HepG2 (cell line): ENCODE measurements around the gene CFAP210. TPM values are rescaled to one million over a fixed set of nuclear protein-coding genes. Genes with fewer than 3 reads are reported as not detected.
A peak's percentile ranks its signal among the peaks of the same experiment; 100 is the strongest.

Experiments
- ATAC-seq: fragments of 200-7000 bp; cut with Tn5 transposase; 3 replicates; pipeline ENCODE4 v1.9.1; 2020; ENCODE audit warnings: mild to moderate bottlenecking, moderate library complexity
- BruUV-seq: library from RNA; stranded (reverse); fragments of 400-500 nt; replicated peaks from 2 replicates; lab custom pipeline; 2021; lab: Mats Ljungman, UMichigan
- CTCF ChIA-PET: fragments of 300-600 bp; formaldehyde crosslinking; extraction: SDS; loops from one replicate; lab custom pipeline; 2021; ENCODE audit warnings: low total read pairs, inconsistent platforms, low intra/inter-chr PET ratio; lab: Yijun Ruan, JAX
- POLR2A ChIA-PET: fragments of 350-600 bp; sonication (Branson Sonifier 250); formaldehyde crosslinking; loops from one replicate; lab custom pipeline; 2020; ENCODE audit warnings: antibody characterized with exemption, inconsistent platforms; lab: Yijun Ruan, JAX
- DNase-seq: peaks from one replicate; pipeline ENCODE4 v3.0.0-alpha.2; 2015; ENCODE audit warnings: low spot score
- FAIRE-seq: peaks from 3 replicates; lab custom pipeline; 2011; peaks lifted over from hg19 to GRCh38; lab: Jason Lieb, UNC
- H2AFZ ChIP-seq: one replicate; pipeline ENCODE4 v1.6.1; 2011; ENCODE audit warnings: low read length, inconsistent platforms
- H3K27ac ChIP-seq: fragments of 300-600 bp; 3 replicates; pipeline ENCODE4 v1.8.0; 2011; ENCODE audit warnings: mixed run types, mild to moderate bottlenecking, mixed read lengths, low read length, inconsistent platforms; ENCODE audit not compliant: insufficient read depth; ENCODE audit errors: extremely low read length
- H3K27me3 ChIP-seq, 2 experiments: fragments of 200-600 bp in 1 of 2; 2 replicates in 1 of 2; 3 replicates in 1 of 2; pipeline versions ENCODE4 v1.6.0 to v1.8.0; 2011; ENCODE audit warnings: low read length in 2 of 2, mild to moderate bottlenecking in 2 of 2, moderate library complexity in 2 of 2, inconsistent platforms in 1 of 2; ENCODE audit not compliant: insufficient read depth in 2 of 2, control insufficient read depth in 1 of 2
- H3K36me3 ChIP-seq, 2 experiments: fragments of 200-600 bp in 1 of 2; replicated peaks in 1 of 2; 2 replicates in 1 of 2; 3 replicates in 1 of 2; pipeline versions ENCODE4 v1.5.1 to v1.8.0; 2011; ENCODE audit warnings: low read length in 2 of 2, inconsistent platforms in 1 of 2; ENCODE audit not compliant: insufficient read depth in 2 of 2, control insufficient read depth in 1 of 2
- H3K4me1 ChIP-seq: 2 replicates; pipeline ENCODE4 v1.5.1; 2012; ENCODE audit warnings: low read length, inconsistent platforms; ENCODE audit not compliant: insufficient read depth
- H3K4me2 ChIP-seq: 2 replicates; pipeline ENCODE4 v1.6.0; 2011; ENCODE audit warnings: low read depth, low read length, inconsistent platforms
- H3K4me3 ChIP-seq, 3 experiments: fragments of 200-600 bp in 1 of 3; sonication (generic), shearing (Covaris generic) in 1 of 3; replicated peaks in 1 of 3; 2 replicates each; pipeline ENCODE4 v1.5.1; 2011 to 2016; ENCODE audit warnings: low read length in 3 of 3, inconsistent platforms in 2 of 3, low read depth in 2 of 3, mild to moderate bottlenecking in 2 of 3, control low read depth in 1 of 3, mixed read lengths in 1 of 3; ENCODE audit not compliant: insufficient read depth in 1 of 3
- H3K79me2 ChIP-seq: one replicate; pipeline ENCODE4 v1.6.1; 2011; ENCODE audit warnings: low read length, inconsistent platforms; ENCODE audit not compliant: insufficient read depth
- H3K9ac ChIP-seq: 2 replicates; pipeline ENCODE4 v1.6.0; 2011; ENCODE audit warnings: mild to moderate bottlenecking, low read depth, low read length, inconsistent platforms; ENCODE audit not compliant: insufficient read depth
- H3K9me3 ChIP-seq: 2 replicates; pipeline ENCODE4 v1.5.1; 2012; ENCODE audit warnings: mild to moderate bottlenecking, low read length
- H4K20me1 ChIP-seq: 2 replicates; pipeline ENCODE4 v1.6.0; 2011; ENCODE audit warnings: inconsistent platforms, mild to moderate bottlenecking, low read length, moderate library complexity; ENCODE audit not compliant: insufficient read depth
- STAG1 ChIP-seq: sonication (generic); formaldehyde crosslinking; IDR thresholded peaks from 2 replicates; pipeline ENCODE4 v1.4.0; 2020; ENCODE audit warnings: missing genetic modification reagents
- WGBS: methylation state at CpG from one replicate; pipeline ENCODE4 v1.1.6; 2017; ENCODE audit warnings: low lambda C conversion rate; 5-methylcytosine and 5-hydroxymethylcytosine counted together
- in situ Hi-C: cut with HindIII; loops from 2 replicates; pipeline ENCODE4 v1.10.0; 2017; ENCODE audit warnings: low pct_unique_long_range_greater_than_20kb; ENCODE audit not compliant: extremely low pct_ligation_motif_present
- intact Hi-C: fragments of 100-400 bp; cut with micrococcal nuclease; formaldehyde crosslinking; loops from one replicate; pipeline ENCODE4 v1.10.0; 2022; ENCODE audit not compliant: unreplicated experiment
- polyA plus RNA-seq, 8 experiments: library from polyadenylated mRNA; depleted of rRNA in 3 of 8; stranded (reverse) in 7 of 8; unstranded in 1 of 8; fragments of >200 nt; fragmentation: Illumina TruSeq in 4 of 8; extraction: Trizol in 4 of 8; gene quantifications; 2 replicates each; pipeline versions ENCODE4 v1.2.1 to v1.2.3, GENCODE V29; 2011 to 2016; ENCODE audit warnings: low read depth in 4 of 8, missing spikeins in 1 of 8, mixed read lengths in 1 of 8; ENCODE audit not compliant: insufficient read depth in 1 of 8
- total RNA-seq, 5 experiments: library from RNA; depleted of rRNA; stranded (reverse); fragments of >200 nt; fragmentation: Illumina TruSeq; extraction: Trizol; gene quantifications; 2 replicates each; pipeline ENCODE4 v1.2.3, GENCODE V29; 2016; ENCODE audit warnings: low read depth in 1 of 5
- TF ChIP-seq, protein P1 (sequence below): sonication (generic); formaldehyde crosslinking; IDR thresholded peaks from 2 replicates; pipeline ENCODE4 v1.8.1; 2022; ENCODE audit warnings: mild to moderate bottlenecking, missing genetic modification reagents
- TF ChIP-seq, protein P2 (sequence below): sonication (generic); formaldehyde crosslinking; IDR thresholded peaks from 2 replicates; pipeline ENCODE4 v1.5.0; 2020; ENCODE audit warnings: mild to moderate bottlenecking, missing genetic modification reagents, moderate library complexity

CFAP210 gene
- total and polyA plus RNA-seq, 2 of the 13 experiments (the other 11 are each of a cell fraction or from before 2014, with no cell fraction given): 0.18 TPM; not detected in 1

GRCh38 chr2:169667583-169667982 lies 26.6 kb downstream of the CFAP210 start:
- ATAC-seq (no peak), DNase-seq (no peak), FAIRE-seq (no peak)
- Histone ChIP-seq H3K27ac (no peak overlapping the region), H3K9ac (no peak overlapping the region), H3K36me3 (no peaks in the 10 kb centered on the region), H3K79me2 (no peaks in the 10 kb centered on the region), H3K27me3 (no peaks in the 10 kb centered on the region), H3K4me1 (no peaks in the 10 kb centered on the region), H3K9me3 (no peaks in the 10 kb centered on the region), H3K4me2 (no peak overlapping the region), H2AFZ (no peak overlapping the region), H4K20me1 (no peaks in the 10 kb centered on the region), H3K4me3 (no peak overlapping the region)
- no TSS peak for BruUV-seq
- 3% methylated on average over 2 of the region's 2 CpGs for WGBS
- TF ChIP-seq, protein P1, sequence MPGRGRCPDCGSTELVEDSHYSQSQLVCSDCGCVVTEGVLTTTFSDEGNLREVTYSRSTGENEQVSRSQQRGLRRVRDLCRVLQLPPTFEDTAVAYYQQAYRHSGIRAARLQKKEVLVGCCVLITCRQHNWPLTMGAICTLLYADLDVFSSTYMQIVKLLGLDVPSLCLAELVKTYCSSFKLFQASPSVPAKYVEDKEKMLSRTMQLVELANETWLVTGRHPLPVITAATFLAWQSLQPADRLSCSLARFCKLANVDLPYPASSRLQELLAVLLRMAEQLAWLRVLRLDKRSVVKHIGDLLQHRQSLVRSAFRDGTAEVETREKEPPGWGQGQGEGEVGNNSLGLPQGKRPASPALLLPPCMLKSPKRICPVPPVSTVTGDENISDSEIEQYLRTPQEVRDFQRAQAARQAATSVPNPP (CRISPR knock-in tag): no peak
- TF ChIP-seq, protein P2, sequence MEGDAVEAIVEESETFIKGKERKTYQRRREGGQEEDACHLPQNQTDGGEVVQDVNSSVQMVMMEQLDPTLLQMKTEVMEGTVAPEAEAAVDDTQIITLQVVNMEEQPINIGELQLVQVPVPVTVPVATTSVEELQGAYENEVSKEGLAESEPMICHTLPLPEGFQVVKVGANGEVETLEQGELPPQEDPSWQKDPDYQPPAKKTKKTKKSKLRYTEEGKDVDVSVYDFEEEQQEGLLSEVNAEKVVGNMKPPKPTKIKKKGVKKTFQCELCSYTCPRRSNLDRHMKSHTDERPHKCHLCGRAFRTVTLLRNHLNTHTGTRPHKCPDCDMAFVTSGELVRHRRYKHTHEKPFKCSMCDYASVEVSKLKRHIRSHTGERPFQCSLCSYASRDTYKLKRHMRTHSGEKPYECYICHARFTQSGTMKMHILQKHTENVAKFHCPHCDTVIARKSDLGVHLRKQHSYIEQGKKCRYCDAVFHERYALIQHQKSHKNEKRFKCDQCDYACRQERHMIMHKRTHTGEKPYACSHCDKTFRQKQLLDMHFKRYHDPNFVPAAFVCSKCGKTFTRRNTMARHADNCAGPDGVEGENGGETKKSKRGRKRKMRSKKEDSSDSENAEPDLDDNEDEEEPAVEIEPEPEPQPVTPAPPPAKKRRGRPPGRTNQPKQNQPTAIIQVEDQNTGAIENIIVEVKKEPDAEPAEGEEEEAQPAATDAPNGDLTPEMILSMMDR: peak; percentile 30; the same call in 1 of the 2 replicates
- TF ChIP-seq STAG1: peak; percentile 27
- intact Hi-C loops (no loop called here), in situ Hi-C loops (no loop called here)
- ChIA-PET POLR2A (no interaction called here), CTCF (no interaction called here)
